GM23338 (cell line): ENCODE results near the gene MTFR1L. TPM values are rescaled to one million over a fixed set of nuclear protein-coding genes. Genes with fewer than 3 reads are reported as not detected.

Experiments
- ATAC-seq: fragments of 200-7000 bp; cut with Tn5 transposase; 3 replicates; pipeline ENCODE4 v1.9.1; 2020
- DNase-seq: peaks from one replicate; pipeline ENCODE4 v3.0.0-alpha.2; 2015; ENCODE audit warnings: low spot score
- H2AFZ ChIP-seq: fragments of 200-600 bp; sonication (generic); 2 replicates; pipeline ENCODE4 v1.8.0; 2016; ENCODE audit warnings: antibody characterized with exemption, mild to moderate bottlenecking, moderate library complexity
- H3F3A ChIP-seq: fragments of 200-600 bp; sonication (generic); replicated peaks from 2 replicates; pipeline ENCODE4 v1.8.0; 2017; ENCODE audit warnings: antibody characterized with exemption, mixed run types, low read depth
- H3K27ac ChIP-seq: fragments of 200-600 bp; sonication (generic); 2 replicates; pipeline ENCODE4 v1.6.1; 2016; ENCODE audit warnings: low read depth
- H3K27me3 ChIP-seq: fragments of 200-600 bp; sonication (generic); 2 replicates; pipeline ENCODE4 v1.8.0; 2016; ENCODE audit warnings: mild to moderate bottlenecking, mixed run types, moderate library complexity; ENCODE audit not compliant: insufficient read depth
- H3K36me3 ChIP-seq: fragments of 200-600 bp; sonication (generic); 2 replicates; pipeline ENCODE4 v1.8.0; 2016; ENCODE audit warnings: mild to moderate bottlenecking; ENCODE audit not compliant: insufficient read depth
- H3K4me1 ChIP-seq: fragments of 200-600 bp; sonication (generic); 2 replicates; pipeline ENCODE4 v1.8.0; 2016; ENCODE audit warnings: mild to moderate bottlenecking, moderate library complexity; ENCODE audit not compliant: insufficient read depth
- H3K4me2 ChIP-seq: fragments of 200-600 bp; sonication (generic); 2 replicates; pipeline ENCODE4 v1.7.1; 2017; ENCODE audit warnings: mixed run types
- H3K4me3 ChIP-seq: fragments of 200-600 bp; sonication (generic); 2 replicates; pipeline ENCODE4 v1.6.1; 2016; ENCODE audit warnings: mixed run types
- H3K79me2 ChIP-seq: fragments of 200-600 bp; sonication (generic); replicated peaks from 2 replicates; pipeline ENCODE4 v1.8.0; 2017; ENCODE audit warnings: mild to moderate bottlenecking; ENCODE audit not compliant: insufficient read depth
- H3K9me2 ChIP-seq: fragments of 200-600 bp; sonication (generic); 2 replicates; pipeline ENCODE4 v1.8.0; 2017; ENCODE audit not compliant: insufficient read depth
- H4K20me1 ChIP-seq: fragments of 200-600 bp; sonication (generic); replicated peaks from 2 replicates; pipeline ENCODE4 v1.8.0; 2017; ENCODE audit warnings: mild to moderate bottlenecking; ENCODE audit not compliant: insufficient read depth
- H3K27ac Mint-ChIP-seq: 2 replicates; pipeline ENCODE4 v1.8.0; 2020; ENCODE audit warnings: inconsistent platforms, mild to moderate bottlenecking, moderate library complexity, mixed read lengths
- H3K27me3 Mint-ChIP-seq: 3 replicates; pipeline ENCODE4 v1.8.0; 2022; ENCODE audit warnings: low read depth, mild to moderate bottlenecking, moderate library complexity, mixed read lengths, inconsistent platforms; ENCODE audit not compliant: insufficient read depth, poor library complexity
- H3K36me3 Mint-ChIP-seq: 3 replicates; pipeline ENCODE4 v1.8.0; 2021; ENCODE audit warnings: low read depth, mild to moderate bottlenecking, inconsistent platforms, moderate library complexity, mixed read lengths
- H3K4me1 Mint-ChIP-seq: 3 replicates; pipeline ENCODE4 v1.8.0; 2020; ENCODE audit warnings: mild to moderate bottlenecking, inconsistent platforms, mixed read lengths
- H3K4me3 Mint-ChIP-seq: 3 replicates; pipeline ENCODE4 v1.8.0; 2021; ENCODE audit warnings: moderate library complexity, mild to moderate bottlenecking, inconsistent platforms, mixed read lengths
- H3K9me3 Mint-ChIP-seq: 3 replicates; pipeline ENCODE4 v1.8.0; 2020; ENCODE audit warnings: moderate library complexity, mild to moderate bottlenecking, inconsistent platforms, mixed read lengths
- CREB1 ChIP-seq: fragments of 250-450 bp; sonication (Bioruptor Pico); IDR thresholded peaks from 2 replicates; pipeline ENCODE4 v1.5.0; 2020; ENCODE audit warnings: low read depth, mild to moderate bottlenecking, moderate library complexity
- CTCF ChIP-seq, 2 experiments: fragments of 200-600 bp in 1 of 2; sonication (generic) in 1 of 2; conservative IDR thresholded peaks; 2 replicates each; pipeline versions ENCODE4 v1.5.1 to v1.6.1; 2016 to 2017; ENCODE audit warnings: antibody characterized with exemption in 2 of 2, low read depth in 2 of 2, mild to moderate bottlenecking in 2 of 2, moderate library complexity in 1 of 2
- EZH2 ChIP-seq: fragments of 200-600 bp; sonication (generic); IDR thresholded peaks from one replicate; pipeline ENCODE4 v1.8.0; 2017; ENCODE audit warnings: antibody characterized with exemption, mild to moderate bottlenecking, low read depth; ENCODE audit not compliant: unreplicated experiment
- EZH2phosphoT487 ChIP-seq: fragments of 200-600 bp; sonication (generic); IDR thresholded peaks from one replicate; pipeline ENCODE4 v1.8.1; 2018; ENCODE audit warnings: antibody characterized with exemption; ENCODE audit not compliant: unreplicated experiment
- JUNB ChIP-seq: IDR thresholded peaks from one replicate; pipeline ENCODE4 v1.6.1; 2016; ENCODE audit warnings: antibody characterized with exemption; ENCODE audit not compliant: unreplicated experiment
- NANOG ChIP-seq: IDR thresholded peaks from 2 replicates; pipeline ENCODE4 v1.6.1; 2016; ENCODE audit warnings: antibody characterized with exemption, borderline replicate concordance
- POLR2AphosphoS5 ChIP-seq: IDR thresholded peaks from 2 replicates; pipeline ENCODE4 v1.6.1; 2016; ENCODE audit warnings: antibody characterized with exemption, low read depth
- REST ChIP-seq: IDR thresholded peaks from one replicate; pipeline ENCODE4 v1.6.1; 2018; ENCODE audit warnings: antibody characterized with exemption; ENCODE audit not compliant: unreplicated experiment
- STAT1 ChIP-seq: IDR thresholded peaks from one replicate; pipeline ENCODE4 v1.6.1; 2016; ENCODE audit warnings: antibody characterized with exemption; ENCODE audit not compliant: unreplicated experiment
- ZNF114 ChIP-seq: fragments of 250-450 bp; sonication (Bioruptor Pico); IDR thresholded peaks from 2 replicates; pipeline ENCODE4 v1.5.0; 2020; ENCODE audit warnings: mild to moderate bottlenecking, moderate library complexity
- ZNF331 ChIP-seq: fragments of 250-450 bp; sonication (Bioruptor Pico); IDR thresholded peaks from 2 replicates; pipeline ENCODE4 v1.5.0; 2020; ENCODE audit warnings: low read depth, mild to moderate bottlenecking, moderate library complexity
- polyA plus RNA-seq: library from polyadenylated mRNA; unstranded; fragments of >200 nt; fragmentation: Nextera tagmentation; extraction: Ambion mirVana; gene quantifications from 2 replicates; pipeline ENCODE4 v1.2.1, GENCODE V29; 2016
- total RNA-seq: library from RNA; depleted of rRNA; stranded (reverse); fragments of >200 nt; shearing (Covaris generic); gene quantifications from 2 replicates; pipeline ENCODE4 v1.2.3, GENCODE V29; 2014
- TF ChIP-seq, protein P1 (sequence below): IDR thresholded peaks from 2 replicates; pipeline ENCODE4 v1.6.1; 2016; ENCODE audit warnings: antibody characterized with exemption
- TF ChIP-seq, protein P2 (sequence below): fragments of 250-450 bp; sonication (Bioruptor Pico); IDR thresholded peaks from 2 replicates; pipeline ENCODE4 v1.5.0; 2020; ENCODE audit warnings: mild to moderate bottlenecking, moderate library complexity

The MTFR1L gene
- total and polyA plus RNA-seq, 2 experiments from 2014 or later, result 14.8 to 22.7 TPM

DNA sequence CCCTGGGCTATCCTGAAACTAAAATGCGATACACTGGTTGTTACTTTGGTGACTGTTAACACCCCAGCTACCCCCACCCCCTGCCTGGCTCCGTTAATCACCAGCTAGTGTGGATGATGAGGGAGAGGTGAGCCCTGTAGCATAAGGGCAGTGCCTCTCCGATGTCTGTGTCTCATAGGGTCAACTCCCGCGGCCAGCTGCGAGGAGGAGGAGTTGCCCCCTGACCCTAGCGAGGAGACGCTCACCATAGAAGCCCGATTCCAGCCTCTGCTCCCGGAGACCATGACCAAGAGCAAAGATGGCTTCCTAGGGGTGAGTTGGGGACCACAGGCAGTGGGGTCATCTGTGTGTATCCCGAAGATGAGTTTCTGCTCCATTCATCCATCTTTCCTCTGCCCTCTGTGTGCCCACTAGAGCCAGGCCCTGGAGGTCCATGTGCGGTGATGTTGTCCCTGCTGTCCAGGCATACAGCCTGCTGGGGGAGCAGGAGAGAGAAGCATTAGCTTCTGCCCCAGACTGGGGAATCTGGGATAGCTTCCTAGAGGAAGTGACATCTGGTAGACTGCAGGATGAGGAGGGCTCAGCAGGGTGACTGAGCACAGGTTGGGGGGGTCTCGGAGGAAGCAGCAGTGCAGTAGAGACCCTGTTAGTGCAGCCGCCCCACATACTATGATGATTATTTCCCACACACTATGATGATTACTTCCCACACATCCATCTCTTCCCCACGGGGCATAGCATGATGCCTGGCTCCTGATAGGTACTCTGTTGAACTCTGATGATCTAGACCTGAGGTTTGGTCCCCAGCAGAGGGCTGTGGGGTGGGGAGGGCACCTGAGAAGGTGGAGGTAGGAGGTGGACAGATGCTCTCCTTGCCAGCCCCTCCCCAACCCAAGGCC lies 14.5 kb upstream of the MTFR1L start:
- Histone ChIP-seq H3K36me3 (no peaks in the 10 kb centered on the region), H3K27ac (no peak overlapping the region), H4K20me1 (peaks cover 3% of the 10 kb centered on the region; the same call in 1 of the 2 replicates), H3K9me2 (no peaks in the 10 kb centered on the region), H3K27me3 (no peaks in the 10 kb centered on the region), H2AFZ (no peak overlapping the region), H3F3A (peaks cover 4% of the 10 kb centered on the region; the same call in 1 of the 2 replicates), H3K4me2 (no peak overlapping the region), H3K79me2 (peaks cover 7% of the 10 kb centered on the region; the same call in 1 of the 2 replicates), H3K4me1 (peaks cover 5% of the 10 kb centered on the region), H3K4me3 (no peak overlapping the region)
- peaks cover 3% of the 10 kb centered on the region for H3K27me3 Mint-ChIP-seq
- peaks cover 23% of the 10 kb centered on the region for H3K36me3 Mint-ChIP-seq
- ATAC-seq (no peak), DNase-seq (no peak)
- H3K27ac Mint-ChIP-seq, result no peak overlapping the region
- TF ChIP-seq REST (no peak), ZNF114 (CRISPR knock-in tag) (no peak), CREB1 (CRISPR knock-in tag) (no peak), EZH2 (no peak), EZH2phosphoT487 (no peak), STAT1 (no peak), JUNB (no peak), CTCF (conservative IDR thresholded peaks at IDR 0.05; ENCODE audit: low read depth in 2 of 2) (no peak), ZNF331 (CRISPR knock-in tag) (no peak), NANOG (no peak), POLR2AphosphoS5 (no peak)
- TF ChIP-seq, protein P1, sequence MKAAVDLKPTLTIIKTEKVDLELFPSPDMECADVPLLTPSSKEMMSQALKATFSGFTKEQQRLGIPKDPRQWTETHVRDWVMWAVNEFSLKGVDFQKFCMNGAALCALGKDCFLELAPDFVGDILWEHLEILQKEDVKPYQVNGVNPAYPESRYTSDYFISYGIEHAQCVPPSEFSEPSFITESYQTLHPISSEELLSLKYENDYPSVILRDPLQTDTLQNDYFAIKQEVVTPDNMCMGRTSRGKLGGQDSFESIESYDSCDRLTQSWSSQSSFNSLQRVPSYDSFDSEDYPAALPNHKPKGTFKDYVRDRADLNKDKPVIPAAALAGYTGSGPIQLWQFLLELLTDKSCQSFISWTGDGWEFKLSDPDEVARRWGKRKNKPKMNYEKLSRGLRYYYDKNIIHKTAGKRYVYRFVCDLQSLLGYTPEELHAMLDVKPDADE, result no peak
- TF ChIP-seq, protein P2, sequence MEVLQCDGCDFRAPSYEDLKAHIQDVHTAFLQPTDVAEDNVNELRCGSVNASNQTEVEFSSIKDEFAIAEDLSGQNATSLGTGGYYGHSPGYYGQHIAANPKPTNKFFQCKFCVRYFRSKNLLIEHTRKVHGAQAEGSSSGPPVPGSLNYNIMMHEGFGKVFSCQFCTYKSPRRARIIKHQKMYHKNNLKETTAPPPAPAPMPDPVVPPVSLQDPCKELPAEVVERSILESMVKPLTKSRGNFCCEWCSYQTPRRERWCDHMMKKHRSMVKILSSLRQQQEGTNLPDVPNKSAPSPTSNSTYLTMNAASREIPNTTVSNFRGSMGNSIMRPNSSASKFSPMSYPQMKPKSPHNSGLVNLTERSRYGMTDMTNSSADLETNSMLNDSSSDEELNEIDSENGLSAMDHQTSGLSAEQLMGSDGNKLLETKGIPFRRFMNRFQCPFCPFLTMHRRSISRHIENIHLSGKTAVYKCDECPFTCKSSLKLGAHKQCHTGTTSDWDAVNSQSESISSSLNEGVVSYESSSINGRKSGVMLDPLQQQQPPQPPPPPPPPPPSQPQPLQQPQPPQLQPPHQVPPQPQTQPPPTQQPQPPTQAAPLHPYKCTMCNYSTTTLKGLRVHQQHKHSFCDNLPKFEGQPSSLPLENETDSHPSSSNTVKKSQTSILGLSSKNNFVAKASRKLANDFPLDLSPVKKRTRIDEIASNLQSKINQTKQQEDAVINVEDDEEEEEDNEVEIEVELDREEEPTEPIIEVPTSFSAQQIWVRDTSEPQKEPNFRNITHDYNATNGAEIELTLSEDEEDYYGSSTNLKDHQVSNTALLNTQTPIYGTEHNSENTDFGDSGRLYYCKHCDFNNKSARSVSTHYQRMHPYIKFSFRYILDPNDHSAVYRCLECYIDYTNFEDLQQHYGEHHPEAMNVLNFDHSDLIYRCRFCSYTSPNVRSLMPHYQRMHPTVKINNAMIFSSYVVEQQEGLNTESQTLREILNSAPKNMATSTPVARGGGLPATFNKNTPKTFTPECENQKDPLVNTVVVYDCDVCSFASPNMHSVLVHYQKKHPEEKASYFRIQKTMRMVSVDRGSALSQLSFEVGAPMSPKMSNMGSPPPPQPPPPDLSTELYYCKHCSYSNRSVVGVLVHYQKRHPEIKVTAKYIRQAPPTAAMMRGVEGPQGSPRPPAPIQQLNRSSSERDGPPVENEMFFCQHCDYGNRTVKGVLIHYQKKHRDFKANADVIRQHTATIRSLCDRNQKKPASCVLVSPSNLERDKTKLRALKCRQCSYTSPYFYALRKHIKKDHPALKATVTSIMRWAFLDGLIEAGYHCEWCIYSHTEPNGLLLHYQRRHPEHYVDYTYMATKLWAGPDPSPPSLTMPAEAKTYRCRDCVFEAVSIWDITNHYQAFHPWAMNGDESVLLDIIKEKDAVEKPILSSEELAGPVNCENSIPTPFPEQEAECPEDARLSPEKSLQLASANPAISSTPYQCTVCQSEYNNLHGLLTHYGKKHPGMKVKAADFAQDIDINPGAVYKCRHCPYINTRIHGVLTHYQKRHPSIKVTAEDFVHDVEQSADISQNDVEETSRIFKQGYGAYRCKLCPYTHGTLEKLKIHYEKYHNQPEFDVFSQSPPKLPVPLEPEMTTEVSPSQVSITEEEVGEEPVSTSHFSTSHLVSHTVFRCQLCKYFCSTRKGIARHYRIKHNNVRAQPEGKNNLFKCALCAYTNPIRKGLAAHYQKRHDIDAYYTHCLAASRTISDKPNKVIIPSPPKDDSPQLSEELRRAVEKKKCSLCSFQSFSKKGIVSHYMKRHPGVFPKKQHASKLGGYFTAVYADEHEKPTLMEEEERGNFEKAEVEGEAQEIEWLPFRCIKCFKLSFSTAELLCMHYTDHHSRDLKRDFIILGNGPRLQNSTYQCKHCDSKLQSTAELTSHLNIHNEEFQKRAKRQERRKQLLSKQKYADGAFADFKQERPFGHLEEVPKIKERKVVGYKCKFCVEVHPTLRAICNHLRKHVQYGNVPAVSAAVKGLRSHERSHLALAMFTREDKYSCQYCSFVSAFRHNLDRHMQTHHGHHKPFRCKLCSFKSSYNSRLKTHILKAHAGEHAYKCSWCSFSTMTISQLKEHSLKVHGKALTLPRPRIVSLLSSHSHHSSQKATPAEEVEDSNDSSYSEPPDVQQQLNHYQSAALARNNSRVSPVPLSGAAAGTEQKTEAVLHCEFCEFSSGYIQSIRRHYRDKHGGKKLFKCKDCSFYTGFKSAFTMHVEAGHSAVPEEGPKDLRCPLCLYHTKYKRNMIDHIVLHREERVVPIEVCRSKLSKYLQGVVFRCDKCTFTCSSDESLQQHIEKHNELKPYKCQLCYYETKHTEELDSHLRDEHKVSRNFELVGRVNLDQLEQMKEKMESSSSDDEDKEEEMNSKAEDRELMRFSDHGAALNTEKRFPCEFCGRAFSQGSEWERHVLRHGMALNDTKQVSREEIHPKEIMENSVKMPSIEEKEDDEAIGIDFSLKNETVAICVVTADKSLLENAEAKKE (CRISPR knock-in tag), result no peak
- H3K9me3 Mint-ChIP-seq, result no peaks in the 10 kb centered on the region
- H3K4me1 Mint-ChIP-seq, result peaks cover 17% of the 10 kb centered on the region; the same call in 2 of the 3 replicates
- no peak overlapping the region for H3K4me3 Mint-ChIP-seq
